ENCODE measurements around the gene SCN1B.
"Not testable (repeated sequence)": the region's sequence is repeated elsewhere in the genome, so short reads cannot be mapped to it uniquely, and the experiment has no call there.

The SCN1B gene

DNA sequence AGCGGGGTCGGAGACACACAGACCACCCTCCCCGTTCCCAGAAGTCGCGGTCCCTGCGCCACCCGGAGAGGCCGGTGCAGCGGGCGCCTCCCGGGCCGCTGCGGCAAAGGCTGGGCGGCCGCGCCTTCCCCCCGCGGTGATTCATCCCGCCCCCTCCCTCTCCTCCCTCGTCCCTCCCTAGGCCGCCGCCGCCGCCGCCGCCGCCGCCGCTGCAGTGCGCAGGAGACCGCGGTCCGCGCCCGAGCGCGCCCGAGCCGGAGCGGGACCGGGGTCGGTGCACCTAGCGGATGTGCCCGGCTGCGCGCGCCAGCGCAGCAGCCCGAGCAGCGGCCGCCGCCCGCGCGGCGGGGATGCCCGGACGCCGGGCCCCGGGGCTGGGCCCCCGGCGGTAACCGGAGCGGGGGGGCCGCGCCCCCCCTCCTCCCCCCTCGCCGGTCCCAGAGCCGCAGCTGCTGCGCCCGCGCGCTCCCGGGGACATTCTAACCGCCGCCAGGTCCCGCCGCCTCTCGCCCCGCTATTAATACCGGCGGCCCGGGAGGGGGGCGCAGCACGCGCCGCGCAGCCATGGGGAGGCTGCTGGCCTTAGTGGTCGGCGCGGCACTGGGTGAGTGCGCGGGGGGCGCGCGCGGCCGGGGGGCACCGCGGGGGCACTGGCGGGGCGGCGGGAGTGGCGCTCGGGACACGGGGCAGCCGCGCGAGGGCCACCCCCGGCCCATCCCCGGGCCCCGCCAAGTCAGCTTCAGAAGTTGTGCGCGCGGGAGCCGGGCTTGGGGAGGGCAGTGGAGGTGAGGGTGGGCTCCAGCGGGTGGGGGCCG is at the start of gene SCN1B:
TSS of gene SCN1B (plus strand) at position 214 of the 815 bp plus-strand sequence. CDS start at position 565, 351 bp downstream.
- DNase-seq, result peak; percentile 62

DNA sequence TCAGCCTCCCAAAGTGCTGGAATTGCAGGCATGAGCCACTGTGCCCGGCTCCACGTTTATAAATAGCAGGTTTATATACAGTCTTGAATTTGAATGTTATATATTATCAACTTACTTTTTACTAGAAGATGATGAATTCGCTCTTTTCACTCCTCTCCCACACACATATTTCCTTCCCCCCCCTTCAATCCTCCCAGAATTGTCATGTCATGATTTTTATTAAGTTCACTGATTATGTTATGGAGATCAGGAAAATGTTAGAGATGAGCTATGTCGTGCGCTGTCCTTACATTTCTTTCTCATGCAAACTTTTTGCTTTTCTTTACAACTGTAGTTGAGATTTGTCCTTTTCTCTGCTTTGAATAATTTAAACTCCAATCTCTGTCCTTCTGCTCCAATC is 48.0 kb upstream of the SCN1B start:
- no peak for DNase-seq

DNA sequence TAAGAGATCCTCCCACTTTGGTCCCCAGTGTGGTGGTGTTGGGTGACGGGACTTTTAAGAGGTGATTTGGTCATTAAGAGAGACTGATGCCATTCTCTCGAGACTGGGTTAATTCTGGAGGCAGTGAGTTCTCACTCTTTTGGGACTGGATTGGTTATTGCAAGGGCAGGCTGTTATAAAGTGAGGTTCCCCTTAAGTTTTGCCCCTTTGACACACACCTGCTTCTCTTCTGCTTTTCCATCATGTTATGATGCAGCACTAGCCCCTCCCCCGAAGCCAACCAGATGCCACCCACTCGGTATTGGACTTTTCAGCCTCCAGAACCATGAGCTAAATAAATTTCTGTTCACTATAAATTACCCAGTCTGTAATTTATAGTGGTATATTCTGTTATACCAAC is 46.5 kb upstream of the SCN1B start:
- no peak for DNase-seq

DNA sequence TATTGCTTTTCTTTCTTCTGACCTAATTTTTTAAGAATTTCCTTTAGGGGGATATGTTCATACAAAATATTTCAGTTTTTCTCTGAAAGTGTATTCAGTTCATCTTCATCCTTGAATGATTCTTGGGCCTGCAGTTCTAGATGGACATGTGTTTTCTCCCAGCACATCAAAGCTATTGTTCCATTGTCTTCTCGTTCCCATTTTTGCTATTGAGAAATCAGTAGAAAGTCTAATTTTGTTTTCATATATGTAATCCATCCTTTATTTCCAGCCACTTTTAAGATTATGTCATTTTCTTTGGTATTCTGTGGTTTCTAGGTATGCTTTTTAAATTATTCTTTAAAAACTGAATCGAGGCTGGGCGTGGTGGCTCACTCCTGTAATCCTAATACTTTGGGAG is 46.0 kb upstream of the SCN1B start:
- DNase-seq, result no peak

DNA sequence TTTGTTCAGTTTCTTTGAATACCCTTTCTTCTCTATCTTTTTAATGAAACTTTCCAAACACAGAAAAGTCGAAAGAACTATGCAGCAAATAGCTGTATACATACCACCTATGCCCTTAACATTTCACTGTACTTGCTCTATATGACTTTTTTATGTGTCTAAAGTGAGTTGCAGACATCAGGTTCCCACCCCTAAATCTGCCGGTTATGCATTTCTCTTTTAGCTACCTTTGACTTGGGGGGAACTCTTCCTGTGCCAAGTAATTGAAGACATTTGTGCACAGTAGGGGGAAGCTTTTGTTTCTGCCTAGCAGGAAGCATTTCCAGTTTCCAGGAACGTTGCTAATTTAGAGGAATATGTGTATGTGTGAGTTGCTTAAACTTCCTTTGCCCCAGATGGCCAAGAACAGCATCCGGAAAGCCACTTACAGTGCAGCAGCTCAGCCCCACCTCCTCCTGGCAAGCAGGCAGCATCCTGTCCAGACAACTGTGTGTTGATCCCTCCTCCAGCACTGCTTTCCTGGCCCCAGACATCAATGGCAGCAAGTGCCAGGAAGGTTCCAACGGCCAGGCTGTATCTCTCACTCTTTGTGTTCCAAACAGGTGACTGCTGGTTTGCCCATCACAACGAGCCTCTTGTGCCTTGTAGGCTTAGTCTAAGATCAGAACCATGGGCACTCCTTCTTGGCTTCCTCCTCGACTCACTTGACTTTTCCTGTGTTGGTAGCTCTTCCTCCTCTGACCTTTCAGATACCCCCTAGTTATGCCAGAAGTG is 44.8 kb upstream of the SCN1B start:
- no peak for DNase-seq

DNA sequence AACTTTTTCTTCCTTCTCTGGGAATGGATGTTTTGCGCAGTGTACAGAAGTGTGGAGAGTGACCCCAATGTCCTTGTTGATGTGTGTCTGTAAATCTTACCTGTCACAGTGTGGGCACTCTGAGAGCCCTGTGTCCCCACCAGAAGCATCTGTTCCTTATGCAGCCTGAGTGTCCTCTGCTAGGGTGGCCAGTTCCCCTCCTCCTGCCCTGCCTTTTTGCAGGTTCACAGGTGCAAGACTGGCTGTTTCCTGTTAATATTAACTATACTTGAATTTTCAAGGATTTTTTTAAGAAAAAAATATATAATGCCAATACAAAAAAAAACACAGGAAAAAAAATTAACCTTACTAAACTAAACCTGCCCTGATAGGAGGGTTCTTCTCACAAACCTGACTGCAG is 42.2 kb upstream of the SCN1B start:
- no peak for DNase-seq

DNA sequence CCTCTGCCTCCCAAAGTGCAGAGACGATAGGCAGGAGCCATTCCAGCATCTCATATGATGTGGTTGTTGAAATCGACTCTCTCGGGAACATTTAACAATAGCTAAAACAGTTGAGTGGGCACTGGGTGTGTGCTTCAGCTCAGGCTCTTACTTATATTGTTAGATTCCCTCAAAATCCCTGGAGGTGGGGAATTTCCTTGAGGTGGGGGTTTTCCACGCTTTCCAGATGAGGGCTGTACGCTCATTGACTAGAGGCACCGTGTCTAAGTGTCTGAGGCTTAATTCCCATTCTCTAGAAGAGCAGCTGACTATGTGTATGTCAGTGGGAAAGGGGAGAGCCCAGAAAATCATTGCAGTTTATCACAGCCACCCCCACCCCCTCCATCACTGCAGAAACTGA is 41.0 kb upstream of the SCN1B start:
- DNase-seq, result no peak

DNA sequence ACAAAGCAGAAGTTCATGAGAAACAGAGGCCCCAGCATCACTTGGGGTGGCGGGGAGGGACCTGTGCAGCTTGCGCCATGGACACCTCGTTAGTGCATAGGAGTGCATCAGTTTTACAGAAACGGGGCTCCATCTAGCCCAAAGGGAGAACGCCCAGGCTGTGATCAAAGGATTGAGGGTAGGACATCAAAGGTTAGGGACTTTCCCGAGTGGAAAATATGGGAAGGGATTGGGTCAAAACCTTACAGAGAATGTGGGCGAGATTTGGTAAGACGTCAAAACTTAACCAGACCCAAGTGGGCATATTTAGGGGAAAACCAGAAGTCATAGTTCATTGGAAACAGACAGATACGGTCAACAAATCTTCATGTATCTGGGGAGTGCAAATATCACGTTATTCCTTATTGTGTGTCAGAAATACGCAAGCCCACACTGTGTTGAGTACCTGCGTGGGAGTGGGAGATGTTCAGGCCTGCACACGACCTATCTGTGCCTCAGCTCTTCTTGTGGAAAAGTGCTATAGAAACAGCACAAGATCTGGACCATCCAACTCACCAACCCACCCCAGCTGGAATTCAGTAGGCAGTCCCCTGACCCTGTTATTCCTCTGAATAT is 39.6 kb upstream of the SCN1B start:
- DNase-seq, result no peak

DNA sequence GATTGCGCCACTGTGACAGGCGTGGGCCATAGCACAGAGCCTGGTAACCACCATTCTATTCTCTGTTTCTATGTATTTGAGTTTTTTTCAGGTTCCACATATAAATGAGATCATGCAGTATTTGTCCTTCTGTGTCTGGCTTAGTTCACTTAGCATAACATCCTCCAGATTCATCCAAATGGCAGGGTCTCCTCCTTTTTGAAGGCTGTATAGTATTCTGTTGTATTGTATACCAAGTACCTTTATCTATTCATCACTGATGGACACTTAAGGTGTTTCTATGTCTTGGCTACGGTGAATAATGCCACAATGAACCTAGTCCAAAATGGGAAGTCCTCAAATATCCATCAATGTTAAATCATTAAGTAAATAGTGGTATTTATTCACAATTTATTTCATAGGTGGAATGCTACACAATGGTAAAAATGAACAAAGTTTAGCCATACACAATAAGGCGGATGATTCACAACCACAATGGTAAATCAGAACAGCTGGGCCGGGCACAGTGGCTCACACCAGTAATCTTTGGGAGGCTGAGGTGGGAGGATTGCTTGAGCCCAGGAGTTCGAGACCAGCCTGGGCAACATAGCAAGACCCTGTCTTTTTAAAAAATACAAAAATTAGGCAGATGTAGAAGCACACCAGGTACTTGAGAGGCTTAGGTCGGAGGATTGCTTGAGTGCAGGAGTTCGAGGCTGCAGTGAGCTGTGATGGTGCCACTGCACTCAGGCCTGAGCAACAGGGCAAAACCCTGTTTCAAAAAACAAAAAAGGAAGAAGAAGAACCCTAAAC is 38.5 kb upstream of the SCN1B start:
- DNase-seq, result no peak

DNA sequence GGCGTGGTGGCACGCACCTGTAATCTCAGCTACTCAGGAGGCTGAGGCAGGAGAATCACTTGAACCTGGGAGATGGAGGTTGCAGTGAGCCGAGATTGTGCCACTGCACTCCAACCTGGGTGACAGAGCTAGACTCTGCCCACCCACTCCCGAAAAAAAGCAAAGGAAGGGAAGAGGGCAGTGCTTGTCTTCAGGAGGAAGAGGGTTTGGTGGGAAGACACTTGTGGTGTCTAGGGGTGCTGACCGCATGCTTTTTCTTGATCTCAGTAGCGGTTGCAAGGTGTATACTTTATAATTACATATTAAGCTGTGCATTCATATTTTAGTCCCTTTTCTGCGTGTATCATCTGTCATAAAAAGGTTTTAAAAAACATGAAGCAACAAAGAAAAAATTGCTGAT is 37.7 kb upstream of the SCN1B start:
- not testable (repeated sequence) for DNase-seq

DNA sequence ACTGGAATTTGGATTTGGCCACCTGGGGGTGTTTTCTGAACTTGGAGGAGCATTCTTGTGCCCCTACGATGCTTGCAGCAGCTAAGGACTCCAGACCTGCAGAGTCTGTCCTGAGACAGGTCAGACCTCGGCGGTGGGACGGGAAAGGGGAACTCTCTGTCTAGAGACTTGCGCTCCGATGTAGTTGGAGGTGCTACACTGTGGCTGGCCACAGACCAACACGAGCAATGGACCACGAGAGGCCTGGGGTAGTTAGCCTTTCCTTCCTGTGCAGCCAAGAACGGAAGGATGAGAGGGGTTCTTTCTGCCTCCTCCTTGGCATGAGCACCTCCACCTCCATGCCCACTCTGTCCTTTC is 36.0 kb upstream of the SCN1B start:
- DNase-seq, result no peak

DNA sequence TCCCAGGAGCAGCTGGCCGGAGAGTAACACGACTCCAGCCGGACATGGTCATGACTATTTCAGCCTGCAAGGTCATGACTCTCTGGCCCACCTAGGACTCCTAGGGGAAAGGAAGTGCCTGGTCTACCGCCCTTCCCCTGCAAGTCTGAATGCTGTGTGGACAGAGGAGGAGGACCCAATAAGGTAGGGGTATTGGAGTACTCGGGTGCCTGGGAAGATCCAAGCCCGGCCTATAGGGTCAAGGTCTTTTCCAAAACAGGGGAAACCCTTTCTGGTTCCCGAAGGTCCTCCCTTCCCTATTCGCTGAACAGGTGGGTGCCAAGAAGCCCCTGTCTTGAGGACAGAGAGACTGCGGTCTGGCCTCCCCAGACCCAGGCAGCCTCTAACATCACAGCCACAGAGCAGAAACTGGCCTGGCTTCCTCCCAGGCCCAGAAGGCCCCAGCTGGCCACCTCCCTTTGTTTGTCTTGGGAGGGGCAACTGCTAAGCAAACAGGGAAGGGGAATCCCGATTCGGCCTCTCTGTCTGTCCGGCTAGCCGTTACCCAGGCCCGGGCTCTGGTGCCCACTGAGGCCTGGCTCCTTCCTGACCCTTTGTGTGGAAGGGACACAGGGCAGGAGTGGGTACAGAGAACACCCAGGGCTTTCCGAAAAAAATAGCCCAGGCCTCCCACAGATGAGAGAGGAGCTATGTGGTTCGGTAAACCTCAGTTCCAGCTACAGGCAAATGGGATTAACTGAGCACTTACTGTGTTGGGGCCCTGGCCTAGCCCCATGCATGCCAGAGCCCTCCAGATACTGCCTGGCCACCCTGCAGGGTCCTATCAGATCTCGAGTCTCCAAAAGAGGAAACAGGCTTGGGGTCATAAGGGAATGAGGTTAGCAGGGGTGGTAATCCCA is 35.4 kb upstream of the SCN1B start:
- DNase-seq, result no peak

DNA sequence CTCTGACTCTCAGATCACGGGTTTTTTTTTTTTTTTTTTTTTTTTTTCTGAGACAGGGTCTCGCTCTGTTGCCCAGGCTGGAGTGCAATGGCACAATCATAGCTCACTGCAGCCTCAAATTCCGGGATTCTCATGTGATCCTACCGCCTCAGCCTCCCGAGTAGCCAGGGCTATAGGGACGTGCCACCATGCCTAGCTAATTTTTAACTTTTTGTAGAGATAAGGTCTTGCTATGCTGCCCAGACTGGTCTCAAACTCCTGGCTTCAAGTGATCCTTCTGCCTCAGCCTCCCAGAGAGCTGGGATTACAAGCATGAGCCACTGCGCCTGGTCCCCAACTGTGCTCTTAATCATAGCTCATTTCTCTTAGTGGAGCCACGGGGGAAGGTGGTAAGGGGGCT is 34.7 kb upstream of the SCN1B start:
- DNase-seq, result no peak

DNA sequence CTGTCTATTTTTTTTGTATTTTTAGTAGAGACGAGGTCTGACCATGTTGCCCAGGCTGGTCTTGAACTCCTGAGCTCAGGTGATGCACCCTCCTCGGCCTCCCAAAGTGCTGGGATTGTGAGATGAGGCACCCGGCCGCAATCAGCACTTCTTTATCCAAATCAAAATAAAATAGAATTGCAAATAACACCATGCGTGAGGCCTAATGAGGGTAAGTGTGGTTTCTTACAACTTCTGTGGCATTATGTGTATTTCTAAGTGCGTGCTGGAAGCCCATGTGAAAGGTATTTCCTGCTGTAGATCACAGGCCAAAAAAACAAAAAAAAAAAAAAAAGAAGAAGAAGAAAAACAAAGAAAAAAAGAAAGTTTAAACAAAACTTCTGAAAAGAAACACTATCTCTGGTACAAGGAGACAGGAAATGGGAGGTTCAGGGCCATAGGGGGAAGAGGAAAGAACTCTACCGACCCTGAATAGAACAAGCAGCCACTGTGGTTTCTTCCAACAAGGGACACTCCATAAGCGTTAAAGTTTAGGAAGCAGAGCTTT is 33.1 kb upstream of the SCN1B start:
- DNase-seq, result no peak

DNA sequence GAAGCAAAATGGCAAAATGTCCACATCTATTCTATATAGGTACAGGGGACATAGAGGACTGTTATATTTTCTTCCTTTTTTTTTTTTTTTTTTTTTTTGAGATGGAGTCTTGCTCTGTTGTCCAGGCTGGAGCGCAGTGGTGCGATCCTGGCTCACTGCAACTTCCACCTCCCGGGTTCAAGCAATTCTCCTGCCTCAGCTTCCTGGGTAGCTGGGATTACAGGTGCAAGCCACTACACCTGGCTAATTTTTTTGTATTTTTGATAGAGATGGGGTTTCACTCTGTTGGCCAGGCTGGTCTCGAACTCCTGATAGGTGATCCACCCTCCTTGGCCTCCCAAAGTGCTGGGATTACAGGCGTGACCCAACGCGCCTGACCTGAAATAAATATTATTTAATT is 32.0 kb upstream of the SCN1B start:
- DNase-seq, result not testable (repeated sequence)

DNA sequence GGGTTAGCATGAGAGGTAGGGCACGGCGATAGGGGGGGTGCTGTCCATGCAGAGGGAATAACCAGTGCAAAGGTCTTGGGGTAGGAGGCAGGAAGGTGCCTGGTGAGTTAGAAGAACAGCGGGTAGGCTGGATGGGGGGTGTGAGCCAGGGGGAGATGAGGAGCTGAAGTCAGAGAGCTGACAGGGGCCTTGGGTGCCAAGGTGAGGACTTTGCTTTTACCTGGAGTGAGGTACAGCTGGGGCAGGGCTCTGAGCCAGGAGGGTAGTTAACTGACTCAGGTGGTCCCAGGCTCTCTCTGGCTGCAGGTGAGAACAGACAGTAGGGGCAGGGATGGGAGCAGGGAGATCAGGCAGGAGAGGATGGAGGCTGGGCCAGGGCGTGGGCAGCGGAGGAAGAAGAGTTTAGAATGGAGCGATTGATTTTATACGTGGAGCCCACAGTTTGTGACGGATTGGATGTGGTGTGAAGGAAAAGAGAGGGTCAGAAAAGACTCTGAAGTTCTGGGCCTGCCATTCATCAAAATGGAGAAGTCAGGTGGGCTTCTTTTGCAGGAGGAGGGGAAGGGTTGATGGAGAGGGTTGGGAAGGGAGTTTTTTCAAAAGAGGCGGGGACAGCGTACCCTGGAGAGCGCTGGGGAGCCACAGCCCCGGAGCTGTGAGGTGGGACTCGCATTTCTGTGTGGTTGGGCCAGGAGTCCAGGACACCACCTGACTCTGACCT is 31.3 kb upstream of the SCN1B start:
- no peak for DNase-seq

DNA sequence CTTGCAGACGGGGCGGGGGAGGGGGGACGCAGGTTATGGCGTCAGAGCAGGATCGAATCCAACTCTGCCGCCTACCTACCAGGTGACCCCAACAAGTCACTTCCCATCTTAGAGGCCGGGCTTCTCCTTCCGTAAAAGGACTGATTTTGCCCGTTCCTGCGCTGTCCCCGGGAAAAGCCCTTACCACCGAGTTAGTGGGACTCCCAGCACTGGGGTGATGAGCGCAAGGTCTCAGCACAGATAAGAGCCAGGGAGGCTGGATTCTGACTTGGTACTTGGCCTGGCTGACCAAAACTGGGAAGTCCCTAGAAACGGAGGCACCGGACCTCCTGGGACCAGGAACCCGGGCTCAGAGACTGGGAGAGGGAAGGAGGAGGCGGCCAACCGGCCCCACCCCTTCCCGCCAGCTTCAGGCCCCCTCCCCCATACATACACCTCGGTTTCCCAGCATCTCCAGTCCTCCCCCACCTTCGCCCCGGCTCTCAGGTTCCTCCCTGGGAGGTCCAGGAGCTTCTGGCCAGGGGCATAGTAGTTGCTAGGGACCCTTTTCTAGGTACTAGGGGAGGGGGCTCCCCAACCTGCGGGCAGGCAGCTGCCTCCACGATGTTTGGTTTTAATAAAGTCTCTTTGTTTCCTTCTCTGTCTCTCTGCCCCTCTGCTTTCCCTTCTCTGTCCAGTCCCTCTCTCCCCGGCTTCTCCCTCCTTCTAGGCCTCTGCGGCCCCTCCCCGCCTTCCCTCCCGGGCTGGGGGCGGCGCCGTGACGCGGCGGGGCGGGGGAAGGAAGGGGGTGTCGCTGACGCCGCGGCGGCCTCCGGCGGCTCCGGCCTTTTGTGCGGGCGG is 30.6 kb upstream of the SCN1B start, which contains the start of gene GRAMD1A:
TSS of gene GRAMD1A (plus strand) at position 826 of the 840 bp plus-strand sequence. CDS start 156 bp downstream, outside the sequence.
- DNase-seq, result peak; percentile 71

DNA sequence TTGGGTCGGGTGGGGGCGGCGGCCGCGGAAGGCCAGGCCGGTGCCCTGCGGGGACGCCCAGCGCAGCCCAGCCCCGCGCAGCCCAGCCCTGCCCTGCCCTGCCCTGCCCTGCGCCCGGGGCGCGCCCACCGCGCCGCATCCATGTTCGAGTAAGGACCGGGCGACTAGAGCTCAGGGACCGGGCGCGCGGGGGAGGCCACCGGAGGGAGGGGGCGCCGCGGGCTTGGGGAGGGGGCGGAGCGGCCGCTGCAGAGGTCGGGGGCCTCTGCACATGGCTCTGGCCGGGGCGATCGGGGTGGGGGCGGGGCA is 30.0 kb upstream of the SCN1B start:
- no peak for DNase-seq

DNA sequence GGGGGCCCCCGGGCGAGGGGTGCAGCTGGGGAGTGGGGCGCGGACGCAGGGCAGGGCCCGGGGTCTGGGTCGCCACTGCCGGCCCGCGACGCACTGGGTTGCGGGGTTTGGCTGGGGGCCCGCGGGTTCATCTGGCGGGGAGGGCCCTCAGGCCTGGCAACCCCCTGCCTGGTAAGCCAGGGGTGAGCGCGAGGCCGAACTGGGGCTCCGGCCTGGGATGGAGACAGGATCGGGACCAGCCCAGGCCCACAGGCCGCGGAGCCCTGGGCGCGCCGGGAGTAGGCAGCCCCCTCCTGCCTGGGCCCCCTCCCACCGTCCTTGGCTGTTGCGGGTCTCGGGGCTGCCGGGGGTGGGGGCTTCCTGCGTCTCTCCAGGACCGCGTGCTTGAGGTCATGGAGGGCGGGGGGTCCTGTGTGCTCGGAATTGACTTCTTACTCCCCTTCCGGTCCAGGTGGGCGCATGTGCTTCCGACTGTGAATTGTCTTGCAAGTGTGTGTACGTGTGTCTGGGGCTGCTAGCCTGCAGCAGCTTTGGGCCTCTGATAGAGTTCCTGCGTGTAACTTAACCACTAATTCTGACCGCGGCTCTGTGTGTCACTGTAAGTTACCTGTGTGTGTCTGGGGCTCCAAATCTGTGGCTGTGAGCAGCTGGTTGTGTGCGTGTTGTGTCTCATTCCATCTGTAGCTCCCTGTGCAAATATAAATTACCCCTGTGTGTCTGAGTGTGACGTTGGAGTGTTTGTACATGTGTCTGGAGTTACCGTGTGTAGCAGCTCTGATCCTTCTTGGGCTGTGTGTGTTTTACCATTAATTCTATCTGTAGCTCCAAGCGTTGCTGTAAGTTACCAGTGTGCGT is 29.4 kb upstream of the SCN1B start:
- peak; percentile 7 for DNase-seq
